ENCODE data around the gene SLC12A5. TPM values are rescaled to one million over a fixed set of nuclear protein-coding genes. Genes with fewer than 3 reads are reported as not detected.

SLC12A5 gene
- total RNA-seq, 1 donor, result not detected

DNA sequence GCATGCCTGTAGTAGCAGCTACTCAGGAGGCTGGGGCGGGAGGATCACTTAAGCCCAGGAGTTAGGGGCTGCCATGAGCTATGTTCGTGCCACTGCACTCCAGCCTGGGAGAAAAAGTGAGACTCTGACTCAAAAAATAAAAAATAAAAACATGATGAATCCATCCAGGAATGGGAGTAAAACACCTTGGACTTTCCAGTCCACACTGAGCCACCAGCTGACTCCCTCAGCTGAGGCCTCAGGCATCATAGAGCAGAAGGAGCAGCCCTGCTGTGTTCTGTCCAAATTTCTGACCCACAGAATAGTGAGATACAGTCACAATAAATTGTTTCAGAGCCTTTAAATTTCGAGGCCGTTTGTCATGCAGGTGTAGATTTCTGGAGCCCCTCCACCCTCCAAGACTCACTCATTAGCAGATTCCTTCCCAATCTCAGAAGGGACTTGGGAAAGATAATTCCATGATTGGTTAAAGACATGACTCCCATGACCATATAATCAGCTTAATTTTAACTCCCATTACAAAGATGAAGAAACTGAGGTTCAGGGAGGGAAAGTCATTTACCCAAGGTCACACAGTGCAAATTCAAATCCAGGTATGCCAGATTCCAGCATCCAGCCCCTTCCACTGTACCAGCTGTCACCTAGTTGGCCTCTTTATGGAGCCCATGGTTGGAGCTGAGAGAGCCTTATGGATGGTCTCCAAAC, 29.3 kb upstream of the SLC12A5 start:
- TF ChIP-seq, protein P1, sequence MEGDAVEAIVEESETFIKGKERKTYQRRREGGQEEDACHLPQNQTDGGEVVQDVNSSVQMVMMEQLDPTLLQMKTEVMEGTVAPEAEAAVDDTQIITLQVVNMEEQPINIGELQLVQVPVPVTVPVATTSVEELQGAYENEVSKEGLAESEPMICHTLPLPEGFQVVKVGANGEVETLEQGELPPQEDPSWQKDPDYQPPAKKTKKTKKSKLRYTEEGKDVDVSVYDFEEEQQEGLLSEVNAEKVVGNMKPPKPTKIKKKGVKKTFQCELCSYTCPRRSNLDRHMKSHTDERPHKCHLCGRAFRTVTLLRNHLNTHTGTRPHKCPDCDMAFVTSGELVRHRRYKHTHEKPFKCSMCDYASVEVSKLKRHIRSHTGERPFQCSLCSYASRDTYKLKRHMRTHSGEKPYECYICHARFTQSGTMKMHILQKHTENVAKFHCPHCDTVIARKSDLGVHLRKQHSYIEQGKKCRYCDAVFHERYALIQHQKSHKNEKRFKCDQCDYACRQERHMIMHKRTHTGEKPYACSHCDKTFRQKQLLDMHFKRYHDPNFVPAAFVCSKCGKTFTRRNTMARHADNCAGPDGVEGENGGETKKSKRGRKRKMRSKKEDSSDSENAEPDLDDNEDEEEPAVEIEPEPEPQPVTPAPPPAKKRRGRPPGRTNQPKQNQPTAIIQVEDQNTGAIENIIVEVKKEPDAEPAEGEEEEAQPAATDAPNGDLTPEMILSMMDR (IDR thresholded peaks at IDR 0.05; ENCODE audit: insufficient read depth, low read length), result no peak
- H3K4me3 ChIP-seq (ENCODE audit: low read depth, low read length), result no peak overlapping the region
- no peak for DNase-seq (ENCODE audit: low read depth)

DNA sequence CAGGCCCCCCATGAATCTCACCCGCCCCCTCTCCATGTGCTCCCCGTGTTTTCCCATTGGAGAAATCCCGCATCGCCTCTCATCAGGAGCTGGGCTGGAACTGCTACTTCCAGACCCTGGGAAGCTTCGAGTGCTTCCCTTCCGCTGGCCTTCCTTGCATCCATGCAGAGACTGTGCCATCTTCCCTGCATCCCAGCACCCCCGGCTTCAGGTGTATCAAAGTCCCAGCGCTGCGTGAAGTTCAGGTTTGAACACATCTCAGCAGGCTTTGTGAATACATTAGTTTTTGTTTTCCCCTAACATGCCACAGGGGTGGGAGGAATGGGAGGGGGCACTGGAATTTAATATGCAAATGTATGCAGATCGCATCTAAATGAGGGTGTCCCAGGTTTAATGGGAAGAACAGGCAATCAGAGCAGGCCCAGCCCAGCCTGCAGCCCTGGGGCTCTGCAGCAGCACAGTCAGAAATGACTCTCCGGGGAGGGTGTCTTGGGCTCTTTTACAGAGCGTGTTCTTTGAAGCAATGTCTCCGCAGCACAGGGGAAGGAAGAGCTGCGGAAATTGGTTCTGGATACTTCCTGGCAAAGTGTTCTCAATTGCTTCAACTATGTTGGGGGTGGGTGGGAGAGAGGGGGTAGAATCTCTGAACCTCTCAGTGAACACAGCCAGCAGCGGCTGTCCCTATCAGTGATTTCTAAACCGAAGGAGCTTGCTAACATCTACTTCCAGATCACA, 28.6 kb upstream of the SLC12A5 start:
- TF ChIP-seq, protein P1 (IDR thresholded peaks at IDR 0.05; ENCODE audit: insufficient read depth, low read length), result no peak
- no peak overlapping the region for H3K4me3 ChIP-seq (ENCODE audit: low read depth, low read length)
- DNase-seq (ENCODE audit: low read depth), result no peak

DNA sequence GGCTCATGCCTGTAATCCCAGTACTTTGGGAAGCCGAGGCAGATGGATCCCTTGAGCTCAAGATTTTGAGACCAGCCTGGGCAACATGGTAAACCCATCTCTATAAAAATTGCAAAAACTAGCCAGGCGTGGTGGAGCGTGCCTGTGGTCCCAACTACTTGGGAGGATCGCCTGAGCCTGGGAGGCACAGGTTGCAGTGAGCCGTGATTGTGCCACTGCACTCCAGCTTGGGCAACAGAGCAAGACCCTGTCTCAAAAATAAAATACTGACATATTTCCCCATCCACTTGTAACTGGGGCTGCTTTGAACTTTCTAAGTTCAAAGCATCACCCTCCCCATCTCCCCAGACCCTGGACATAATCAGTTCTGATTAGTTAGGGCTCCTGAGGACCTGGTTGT, 27.5 kb upstream of the SLC12A5 start:
- H3K4me3 ChIP-seq (ENCODE audit: low read depth, low read length), result no peak overlapping the region
- TF ChIP-seq, protein P1 (IDR thresholded peaks at IDR 0.05; ENCODE audit: insufficient read depth, low read length), result no peak
- no peak for DNase-seq (ENCODE audit: low read depth)

DNA sequence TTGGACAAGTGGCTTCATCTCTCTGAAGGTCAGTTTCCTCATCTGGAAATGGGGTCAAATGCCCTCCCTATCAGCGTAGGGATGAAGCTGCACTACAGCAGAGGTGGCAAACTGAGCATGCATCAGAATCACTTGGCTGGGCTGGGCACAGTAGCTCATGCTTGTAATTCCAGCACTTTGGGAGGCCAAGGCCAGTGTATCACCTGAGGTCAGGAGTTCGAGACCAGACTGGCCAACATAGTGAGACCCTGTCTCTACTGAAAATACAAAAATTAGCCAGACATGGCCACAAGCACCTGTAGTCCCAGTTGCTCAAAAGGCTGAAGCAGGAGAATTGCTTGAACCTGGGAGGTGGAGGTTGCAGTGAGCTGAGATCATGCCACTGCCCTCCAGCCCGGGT, 27.0 kb upstream of the SLC12A5 start:
- DNase-seq (ENCODE audit: low read depth), result no peak
- TF ChIP-seq, protein P1 (IDR thresholded peaks at IDR 0.05; ENCODE audit: insufficient read depth, low read length), result no peak
- H3K4me3 ChIP-seq (ENCODE audit: low read depth, low read length), result no peak overlapping the region

DNA sequence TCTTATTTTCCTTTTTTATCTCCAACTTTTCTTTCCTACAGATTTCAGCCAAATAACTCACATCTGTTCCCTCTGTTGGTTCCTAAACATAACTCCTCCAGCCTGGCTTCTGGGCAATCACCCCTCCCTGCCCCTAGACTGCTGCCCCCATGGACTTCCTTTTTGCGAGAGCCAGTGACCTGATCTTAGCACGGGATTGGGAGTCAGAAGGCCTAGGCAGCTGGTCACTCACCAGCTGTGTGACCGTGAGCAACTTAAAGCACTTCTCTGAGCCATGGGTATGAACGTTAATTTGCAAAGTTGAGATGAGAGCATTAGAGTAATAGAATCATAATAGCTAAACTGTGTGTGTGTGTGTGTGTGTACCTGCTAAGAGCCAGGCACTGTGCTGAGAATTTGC, 24.8 kb upstream of the SLC12A5 start:
- H3K4me3 ChIP-seq (ENCODE audit: low read depth, low read length), result no peak overlapping the region
- TF ChIP-seq, protein P1 (IDR thresholded peaks at IDR 0.05; ENCODE audit: insufficient read depth, low read length), result no peak
- DNase-seq (ENCODE audit: low read depth), result no peak

DNA sequence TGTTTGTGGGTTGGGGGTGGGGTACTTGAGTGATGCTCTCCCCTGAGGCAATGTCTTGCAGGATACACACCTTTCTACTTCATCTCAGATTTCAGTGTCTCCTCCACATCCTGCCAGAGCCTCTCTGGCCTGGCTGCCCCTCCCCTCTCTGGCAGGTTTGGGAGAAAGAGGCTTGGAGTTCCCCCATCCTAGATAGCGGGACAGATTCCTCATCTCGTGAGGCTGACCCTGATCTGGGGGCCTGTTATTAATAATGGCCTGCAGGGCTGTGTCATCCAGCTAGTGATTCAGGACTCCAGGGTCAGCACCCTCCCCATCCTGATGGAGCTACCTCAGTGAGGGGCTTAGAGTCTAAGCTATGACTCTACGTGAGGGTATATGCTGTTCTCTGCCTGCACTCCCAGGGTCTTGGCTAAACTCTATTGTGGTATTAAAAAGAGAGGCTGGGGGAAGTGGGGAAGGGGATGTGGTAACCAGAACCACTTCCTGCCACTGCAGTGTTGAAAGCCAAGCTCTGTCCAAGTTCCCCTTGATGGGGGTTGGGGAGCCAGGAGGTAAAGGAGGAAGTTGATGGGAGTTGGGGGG, 24.0 kb upstream of the SLC12A5 start:
- no peak for DNase-seq (ENCODE audit: low read depth)
- H3K4me3 ChIP-seq (ENCODE audit: low read depth, low read length), result no peak overlapping the region
- TF ChIP-seq, protein P1 (IDR thresholded peaks at IDR 0.05; ENCODE audit: insufficient read depth, low read length), result no peak

Data from fibroblast of the aortic adventitia (primary cell).